HUES64 (cell line): ENCODE results near the gene STK4.
"Not testable (repeated sequence)": the region's sequence is repeated elsewhere in the genome, so short reads cannot be mapped to it uniquely, and the experiment has no call there.

Experiments
- H3K27ac ChIP-seq: 2 replicates; pipeline ENCODE4 v1.7.0; 2013; ENCODE audit warnings: low read depth, low read length, inconsistent platforms
- H3K27me3 ChIP-seq: 2 replicates; pipeline ENCODE4 v1.6.1; 2013; ENCODE audit warnings: mild to moderate bottlenecking, low read length; ENCODE audit not compliant: insufficient read depth
- H3K36me3 ChIP-seq: 2 replicates; pipeline ENCODE4 v1.6.1; 2013; ENCODE audit warnings: mild to moderate bottlenecking, low read length; ENCODE audit not compliant: insufficient read depth
- H3K4me1 ChIP-seq: 2 replicates; pipeline ENCODE4 v1.6.1; 2013; ENCODE audit warnings: mild to moderate bottlenecking, low read length, moderate library complexity; ENCODE audit not compliant: insufficient read depth
- H3K4me3 ChIP-seq: 2 replicates; pipeline ENCODE4 v1.5.1; 2013; ENCODE audit warnings: mild to moderate bottlenecking, low read length, moderate library complexity
- H3K9ac ChIP-seq: 2 replicates; pipeline ENCODE4 v1.6.1; 2013; ENCODE audit warnings: mild to moderate bottlenecking, low read depth, low read length
- H3K9me3 ChIP-seq: 2 replicates; pipeline ENCODE4 v1.6.1; 2013; ENCODE audit warnings: low read depth, low read length; ENCODE audit not compliant: insufficient read depth
- WGBS: fragments of 150-250, 120-280 bp; methylation state at CpG from one replicate; pipeline ENCODE4 v1.1.7; 2013; ENCODE audit warnings: missing lambda C conversion rate; 5-methylcytosine and 5-hydroxymethylcytosine counted together

Gene STK4

DNA sequence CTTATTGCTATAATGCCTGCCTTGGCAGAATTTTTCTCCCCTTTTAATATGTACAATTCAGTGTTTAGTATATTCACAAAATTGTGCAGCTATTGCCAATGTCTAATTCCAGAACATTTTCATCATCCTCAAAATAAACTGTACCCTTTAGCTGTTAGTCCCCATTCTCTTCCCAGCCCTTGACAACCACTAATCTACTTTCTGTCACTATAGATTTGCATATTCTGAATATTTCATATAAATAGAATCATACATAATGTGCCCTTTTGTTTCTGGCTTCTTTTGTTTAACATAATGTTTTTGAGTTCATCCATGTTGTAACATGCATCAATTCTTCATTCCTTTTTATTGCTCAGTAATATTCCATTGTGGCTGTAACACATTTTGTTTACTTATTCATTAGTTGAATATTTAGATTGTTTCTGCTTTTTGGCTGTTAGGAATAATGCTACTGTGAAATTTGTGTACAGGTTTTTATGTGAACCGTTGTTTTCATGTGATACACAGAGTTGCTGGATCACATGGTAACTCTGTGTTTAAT lies 22.4 kb downstream of the STK4 start:
- H3K27ac ChIP-seq = no peak overlapping the region
- peaks cover 49% of the 10 kb centered on the region for H3K36me3 ChIP-seq
- no peak overlapping the region for H3K9ac ChIP-seq
- no peak overlapping the region for H3K4me3 ChIP-seq
- peaks cover 14% of the 10 kb centered on the region for H3K4me1 ChIP-seq
- H3K9me3 ChIP-seq = no peaks in the 10 kb centered on the region
- no peaks in the 10 kb centered on the region for H3K27me3 ChIP-seq
- WGBS = 91% methylated on average over 1 of the region's 1 CpG

DNA sequence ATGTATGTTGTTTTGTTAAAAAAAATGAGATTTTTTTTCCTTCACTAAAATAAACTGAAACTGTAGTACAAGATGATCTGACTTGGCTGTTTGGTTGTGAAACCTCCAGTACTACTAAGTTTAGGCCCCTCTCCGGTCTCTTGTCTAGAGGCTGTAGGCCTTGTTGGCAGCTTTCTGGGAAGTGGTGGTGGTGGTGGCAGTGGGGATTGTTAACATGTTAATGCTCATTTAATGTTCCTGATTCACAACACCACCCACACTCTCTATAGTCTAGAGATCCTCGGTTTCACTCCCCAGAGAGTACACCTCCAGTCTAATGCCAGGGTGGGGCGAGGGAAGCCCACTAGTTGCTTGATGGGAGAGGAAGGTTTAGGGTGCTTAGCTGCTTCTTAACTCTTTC lies 24.1 kb downstream of the STK4 start:
- H3K4me3 ChIP-seq = no peak overlapping the region
- H3K9me3 ChIP-seq = no peaks in the 10 kb centered on the region
- WGBS = 84% methylated on average over 2 of the region's 3 CpGs
- no peak overlapping the region for H3K9ac ChIP-seq
- no peaks in the 10 kb centered on the region for H3K27me3 ChIP-seq
- H3K36me3 ChIP-seq = peaks cover 44% of the 10 kb centered on the region
- H3K27ac ChIP-seq = no peak overlapping the region
- peaks cover 14% of the 10 kb centered on the region for H3K4me1 ChIP-seq

DNA sequence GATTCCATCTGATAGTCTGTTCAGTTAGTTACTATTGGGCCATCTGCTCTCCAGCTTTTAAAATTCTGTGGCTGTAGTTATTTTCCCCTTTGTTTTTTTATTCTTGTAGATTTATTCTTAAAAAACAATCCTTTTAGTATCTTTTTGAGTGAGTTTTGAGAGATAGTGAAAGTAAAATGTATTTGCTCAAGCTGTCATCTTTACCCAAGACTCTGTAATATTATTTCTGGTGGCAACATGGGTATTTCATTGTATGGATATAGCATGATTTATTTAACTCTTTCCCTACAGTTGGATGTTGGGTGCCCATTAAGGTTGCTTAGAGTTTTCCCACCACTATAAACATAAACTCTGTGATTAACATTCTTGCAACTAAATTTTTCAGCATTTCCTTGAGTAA lies 24.6 kb downstream of the STK4 start:
- H3K4me1 ChIP-seq = peaks cover 14% of the 10 kb centered on the region
- no peak overlapping the region for H3K9ac ChIP-seq
- no peak overlapping the region for H3K4me3 ChIP-seq
- H3K27me3 ChIP-seq = no peaks in the 10 kb centered on the region
- H3K36me3 ChIP-seq = peaks cover 44% of the 10 kb centered on the region
- no peak overlapping the region for H3K27ac ChIP-seq
- H3K9me3 ChIP-seq = no peaks in the 10 kb centered on the region

GRCh38 chr20:44993343-44993742 lies 27.0 kb downstream of the STK4 start:
- Histone ChIP-seq H3K36me3 (peaks cover 46% of the 10 kb centered on the region), H3K9me3 (no peaks in the 10 kb centered on the region), H3K27me3 (no peaks in the 10 kb centered on the region), H3K9ac (no peak overlapping the region), H3K4me3 (no peak overlapping the region), H3K27ac (no peak overlapping the region), H3K4me1 (peaks cover 14% of the 10 kb centered on the region)
- 89% methylated on average over 3 of the region's 3 CpGs for WGBS

DNA sequence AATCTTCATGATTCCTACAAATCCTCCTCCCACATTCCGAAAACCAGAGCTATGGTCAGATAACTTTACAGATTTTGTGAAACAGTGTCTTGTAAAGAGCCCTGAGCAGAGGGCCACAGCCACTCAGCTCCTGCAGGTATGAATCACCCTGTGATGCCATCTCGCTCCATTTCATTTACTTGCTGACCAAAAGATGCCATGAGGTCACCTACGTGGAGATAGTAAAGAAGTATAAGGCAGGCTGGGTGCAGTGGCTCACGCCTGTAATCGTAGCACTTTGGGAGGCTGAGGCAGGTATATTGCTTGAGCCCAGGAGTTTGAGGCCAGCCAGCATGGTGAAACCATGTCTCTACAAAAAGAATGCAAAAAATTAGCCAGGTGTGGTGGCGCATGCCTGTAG lies 30.9 kb downstream of the STK4 start:
- peaks cover 75% of the 10 kb centered on the region for H3K36me3 ChIP-seq
- H3K9me3 ChIP-seq = no peaks in the 10 kb centered on the region
- H3K4me3 ChIP-seq = no peak overlapping the region
- 93% methylated on average over 6 of the region's 6 CpGs for WGBS
- H3K27ac ChIP-seq = no peak overlapping the region
- no peaks in the 10 kb centered on the region for H3K27me3 ChIP-seq
- H3K9ac ChIP-seq = no peak overlapping the region
- peaks cover 6% of the 10 kb centered on the region; the same call in 1 of the 2 replicates for H3K4me1 ChIP-seq

DNA sequence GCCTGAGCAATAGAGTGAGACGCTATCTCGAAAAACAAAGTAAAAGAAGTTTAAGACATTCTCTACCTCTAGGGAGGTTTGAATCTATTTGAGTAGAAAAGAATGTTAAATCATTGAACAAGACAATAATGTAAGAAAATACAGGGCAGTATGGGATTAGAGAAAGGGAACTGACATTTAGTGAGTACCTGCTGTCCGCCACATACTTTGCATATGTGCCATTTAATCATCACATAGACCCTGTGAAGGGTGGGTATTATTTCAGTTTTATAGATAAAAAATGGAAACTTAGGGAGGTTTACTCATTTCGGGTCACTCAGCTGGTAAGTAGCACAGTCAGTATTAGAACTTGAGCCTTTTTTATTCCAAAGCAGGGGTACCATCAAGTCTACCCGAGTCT lies 31.4 kb downstream of the STK4 start:
- peaks cover 6% of the 10 kb centered on the region; the same call in 1 of the 2 replicates for H3K4me1 ChIP-seq
- peaks cover 80% of the 10 kb centered on the region for H3K36me3 ChIP-seq
- WGBS = 95% methylated on average over 5 of the region's 5 CpGs
- H3K27ac ChIP-seq = no peak overlapping the region
- no peak overlapping the region for H3K4me3 ChIP-seq
- no peak overlapping the region for H3K9ac ChIP-seq
- H3K27me3 ChIP-seq = no peaks in the 10 kb centered on the region
- no peaks in the 10 kb centered on the region for H3K9me3 ChIP-seq

DNA sequence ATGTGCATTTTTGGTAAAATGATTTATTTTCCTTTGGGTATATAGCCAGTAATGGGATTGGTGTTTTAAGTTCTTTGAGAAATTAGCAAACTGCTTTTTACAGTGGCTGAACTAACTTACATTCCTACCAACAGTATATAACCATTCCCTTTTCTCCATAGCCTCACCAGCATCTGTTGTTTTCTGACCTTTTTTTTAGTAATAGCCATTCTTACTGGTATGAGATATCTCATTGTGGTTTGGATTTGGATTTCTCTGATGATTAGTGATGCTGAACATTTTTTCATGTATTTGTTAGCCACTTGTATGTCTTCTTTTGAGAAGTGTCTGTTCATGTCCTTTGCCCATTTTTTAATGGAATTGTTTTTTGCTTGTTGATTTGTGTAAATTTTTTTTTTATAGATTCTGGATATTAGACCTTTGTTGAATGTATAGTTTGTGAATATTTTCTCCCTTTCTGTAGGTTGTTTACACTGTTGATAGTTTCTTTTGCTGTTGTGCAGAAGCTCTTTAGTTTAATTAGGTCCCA lies 42.3 kb downstream of the STK4 start:
- H3K36me3 ChIP-seq = peaks cover 25% of the 10 kb centered on the region
- no peak overlapping the region for H3K27ac ChIP-seq
- no peak overlapping the region for H3K9ac ChIP-seq
- H3K4me1 ChIP-seq = no peaks in the 10 kb centered on the region
- no peaks in the 10 kb centered on the region for H3K27me3 ChIP-seq
- no peaks in the 10 kb centered on the region for H3K9me3 ChIP-seq
- no peak overlapping the region for H3K4me3 ChIP-seq

DNA sequence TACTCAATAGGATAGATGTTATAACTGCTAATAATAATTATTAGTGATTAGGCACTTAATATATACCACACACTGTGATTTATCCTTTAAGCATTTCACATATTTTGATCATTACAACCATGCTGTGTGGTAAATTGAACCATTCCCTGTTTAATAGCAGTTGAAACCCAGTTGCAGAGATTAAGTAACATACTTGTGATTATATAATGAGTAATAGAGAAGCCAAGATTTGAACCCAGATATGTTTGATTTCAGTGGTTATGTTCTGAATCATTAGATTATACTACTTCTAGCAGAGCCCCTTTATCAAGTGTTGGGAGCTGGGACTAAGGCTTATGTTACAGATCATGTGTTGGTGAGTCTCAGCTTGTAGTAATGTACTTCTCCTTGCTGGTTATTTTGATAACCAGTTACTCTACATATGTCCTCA lies 44.1 kb downstream of the STK4 start:
- Histone ChIP-seq H3K27ac (no peak overlapping the region), H3K4me1 (peaks cover 11% of the 10 kb centered on the region; the same call in 1 of the 2 replicates), H3K4me3 (no peak overlapping the region), H3K27me3 (no peaks in the 10 kb centered on the region), H3K9ac (no peak overlapping the region), H3K36me3 (peaks cover 25% of the 10 kb centered on the region), H3K9me3 (no peaks in the 10 kb centered on the region)

GRCh38 chr20:45011108-45011526 lies 44.8 kb downstream of the STK4 start:
- peaks cover 21% of the 10 kb centered on the region for H3K36me3 ChIP-seq
- H3K9me3 ChIP-seq = no peaks in the 10 kb centered on the region
- H3K9ac ChIP-seq = no peak overlapping the region
- H3K4me1 ChIP-seq = peaks cover 13% of the 10 kb centered on the region
- H3K27ac ChIP-seq = no peak overlapping the region
- WGBS = no CpG with 5 or more reads among the region's 2 CpGs
- no peak overlapping the region for H3K4me3 ChIP-seq
- no peaks in the 10 kb centered on the region for H3K27me3 ChIP-seq

GRCh38 chr20:45012682-45013302 lies 46.5 kb downstream of the STK4 start:
- no peak overlapping the region for H3K27ac ChIP-seq
- H3K9me3 ChIP-seq = no peaks in the 10 kb centered on the region
- peaks cover 29% of the 10 kb centered on the region for H3K4me1 ChIP-seq
- H3K27me3 ChIP-seq = no peaks in the 10 kb centered on the region
- WGBS = 98% methylated on average over 3 of the region's 3 CpGs
- H3K4me3 ChIP-seq = no peak overlapping the region
- no peak overlapping the region for H3K9ac ChIP-seq
- H3K36me3 ChIP-seq = peaks cover 7% of the 10 kb centered on the region

GRCh38 chr20:45014131-45014530 lies 47.8 kb downstream of the STK4 start:
- not testable (repeated sequence) for H3K9me3 ChIP-seq, H3K27ac ChIP-seq, H3K36me3 ChIP-seq, H3K27me3 ChIP-seq, H3K9ac ChIP-seq, H3K4me3 ChIP-seq
- WGBS = 96% methylated on average over 7 of the region's 8 CpGs
- peaks cover 36% of the 10 kb centered on the region for H3K4me1 ChIP-seq
